Transverse colon (tissue), 4 donors: Measurements from ENCODE around the gene CLN6.

ENCODE experiments used
- POLR2A ChIP-seq: fragments of 450-650 bp; IDR thresholded peaks from one replicate; pipeline ENCODE4 v1.6.1; 2016; ENCODE audit warnings: antibody characterized with exemption, mild to moderate bottlenecking, moderate library complexity
- POLR2AphosphoS5 ChIP-seq, 3 donors: sonication (generic); formaldehyde crosslinking; IDR thresholded peaks; one replicate each; pipeline ENCODE4 v1.6.1; 2016; ENCODE audit warnings: antibody characterized with exemption in 3 of 3
- TF ChIP-seq, protein P1 (sequence below), 5 experiments: fragments of 200-600 bp in 3 of 5; fragments of 450-650 bp in 2 of 5; sonication (generic) in 3 of 5; IDR thresholded peaks; 1 replicate in 2 of 5; 2 replicates in 3 of 5; pipeline ENCODE4 v1.5.1; 2016 to 2017; ENCODE audit warnings: antibody characterized with exemption in 5 of 5, inconsistent platforms in 3 of 5, mild to moderate bottlenecking in 2 of 5, moderate library complexity in 1 of 5

- TF ChIP-seq, protein P1, sequence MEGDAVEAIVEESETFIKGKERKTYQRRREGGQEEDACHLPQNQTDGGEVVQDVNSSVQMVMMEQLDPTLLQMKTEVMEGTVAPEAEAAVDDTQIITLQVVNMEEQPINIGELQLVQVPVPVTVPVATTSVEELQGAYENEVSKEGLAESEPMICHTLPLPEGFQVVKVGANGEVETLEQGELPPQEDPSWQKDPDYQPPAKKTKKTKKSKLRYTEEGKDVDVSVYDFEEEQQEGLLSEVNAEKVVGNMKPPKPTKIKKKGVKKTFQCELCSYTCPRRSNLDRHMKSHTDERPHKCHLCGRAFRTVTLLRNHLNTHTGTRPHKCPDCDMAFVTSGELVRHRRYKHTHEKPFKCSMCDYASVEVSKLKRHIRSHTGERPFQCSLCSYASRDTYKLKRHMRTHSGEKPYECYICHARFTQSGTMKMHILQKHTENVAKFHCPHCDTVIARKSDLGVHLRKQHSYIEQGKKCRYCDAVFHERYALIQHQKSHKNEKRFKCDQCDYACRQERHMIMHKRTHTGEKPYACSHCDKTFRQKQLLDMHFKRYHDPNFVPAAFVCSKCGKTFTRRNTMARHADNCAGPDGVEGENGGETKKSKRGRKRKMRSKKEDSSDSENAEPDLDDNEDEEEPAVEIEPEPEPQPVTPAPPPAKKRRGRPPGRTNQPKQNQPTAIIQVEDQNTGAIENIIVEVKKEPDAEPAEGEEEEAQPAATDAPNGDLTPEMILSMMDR (IDR thresholded peaks at IDR 0.05), result no peak
- TF ChIP-seq POLR2A, result no peak
- no peak for TF ChIP-seq POLR2AphosphoS5 (IDR thresholded peaks at IDR 0.05)
Measured at GRCh38 chr15:68259883-68260282, 30.4 kb upstream of the CLN6 start.
